ENCODE data around the gene PLPP6.

- TF ChIP-seq, protein P1, sequence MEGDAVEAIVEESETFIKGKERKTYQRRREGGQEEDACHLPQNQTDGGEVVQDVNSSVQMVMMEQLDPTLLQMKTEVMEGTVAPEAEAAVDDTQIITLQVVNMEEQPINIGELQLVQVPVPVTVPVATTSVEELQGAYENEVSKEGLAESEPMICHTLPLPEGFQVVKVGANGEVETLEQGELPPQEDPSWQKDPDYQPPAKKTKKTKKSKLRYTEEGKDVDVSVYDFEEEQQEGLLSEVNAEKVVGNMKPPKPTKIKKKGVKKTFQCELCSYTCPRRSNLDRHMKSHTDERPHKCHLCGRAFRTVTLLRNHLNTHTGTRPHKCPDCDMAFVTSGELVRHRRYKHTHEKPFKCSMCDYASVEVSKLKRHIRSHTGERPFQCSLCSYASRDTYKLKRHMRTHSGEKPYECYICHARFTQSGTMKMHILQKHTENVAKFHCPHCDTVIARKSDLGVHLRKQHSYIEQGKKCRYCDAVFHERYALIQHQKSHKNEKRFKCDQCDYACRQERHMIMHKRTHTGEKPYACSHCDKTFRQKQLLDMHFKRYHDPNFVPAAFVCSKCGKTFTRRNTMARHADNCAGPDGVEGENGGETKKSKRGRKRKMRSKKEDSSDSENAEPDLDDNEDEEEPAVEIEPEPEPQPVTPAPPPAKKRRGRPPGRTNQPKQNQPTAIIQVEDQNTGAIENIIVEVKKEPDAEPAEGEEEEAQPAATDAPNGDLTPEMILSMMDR (IDR thresholded peaks at IDR 0.05): no peak
- TF ChIP-seq POLR2A (IDR thresholded peaks at IDR 0.05): no peak
These were observed 41.9 kb upstream of the PLPP6 start for GRCh38 chr9:4620057-4620765.

All from breast epithelium (tissue), 3 donors.